HCT116 (cell line): ENCODE data around the gene PPIL4. TPM values are rescaled to one million over a fixed set of nuclear protein-coding genes. Genes with fewer than 3 reads are reported as not detected.

Source experiments
- total RNA-seq: library from RNA; stranded (reverse); gene quantifications from one replicate; pipeline ENCODE4 v1.2.1, GENCODE V29; 2021; ENCODE audit not compliant: unreplicated experiment

Gene PPIL4
- total RNA-seq, 1 experiment from 2014 or later = 31.0 TPM

Other genes with a start within 250 kb of the PPIL4 start
- gene TAB2, start 228.3 kb downstream of the PPIL4 start, total RNA-seq = 56.7 TPM
- 1.6 TPM for gene SUMO4, start 145.8 kb downstream of the PPIL4 start, total RNA-seq
- gene ZC3H12D, start 61.0 kb downstream of the PPIL4 start, total RNA-seq = 0.30 TPM
- 25.0 TPM for gene GINM1, start 20.3 kb upstream of the PPIL4 start, total RNA-seq
- gene KATNA1, start 102.7 kb upstream of the PPIL4 start, total RNA-seq = 20.6 TPM
- 21.6 TPM for gene LATS1, start 172.1 kb upstream of the PPIL4 start, total RNA-seq
- gene NUP43, start 200.5 kb upstream of the PPIL4 start, total RNA-seq = 51.0 TPM
- 86.9 TPM for gene PCMT1, start 203.7 kb upstream of the PPIL4 start, total RNA-seq